Embryonic facial prominence (tissue), 1 donor: ENCODE data around the gene ZFP90.

ENCODE experiments used
- DNase-seq: peaks from one replicate; pipeline ENCODE4 v3.0.0-alpha.2; 2016; ENCODE audit errors: extremely low spot score

The ZFP90 gene

GRCh38 chr16:68577352-68577853 is 38.3 kb downstream of the ZFP90 start:
- DNase-seq = no peak

- DNase-seq = no peak
These were observed 51.3 kb downstream of the ZFP90 start for GRCh38 chr16:68590201-68590994.

GRCh38 chr16:68592466-68593337 is 53.6 kb downstream of the ZFP90 start:
- no peak for DNase-seq

GRCh38 chr16:68596266-68596665 is 57.2 kb downstream of the ZFP90 start:
- DNase-seq = no peak

- no peak for DNase-seq
These were observed 60.5 kb downstream of the ZFP90 start for GRCh38 chr16:68599586-68599985.

- no peak for DNase-seq
These were observed 66.7 kb downstream of the ZFP90 start for GRCh38 chr16:68605746-68606145.

- DNase-seq = no peak
These were observed 68.4 kb downstream of the ZFP90 start for GRCh38 chr16:68607443-68607842.

- DNase-seq = no peak
These were observed 69.2 kb downstream of the ZFP90 start for GRCh38 chr16:68608330-68608729.

- DNase-seq = no peak
These were observed 73.9 kb downstream of the ZFP90 start for GRCh38 chr16:68612996-68613395.

GRCh38 chr16:68617734-68618133 is 78.6 kb downstream of the ZFP90 start:
- no peak for DNase-seq
